ENCODE data around the gene HTR1D.

GRCh38 chr1:23249787-23250454 is 32.6 kb upstream of the HTR1D start:
- TF ChIP-seq, protein P1, sequence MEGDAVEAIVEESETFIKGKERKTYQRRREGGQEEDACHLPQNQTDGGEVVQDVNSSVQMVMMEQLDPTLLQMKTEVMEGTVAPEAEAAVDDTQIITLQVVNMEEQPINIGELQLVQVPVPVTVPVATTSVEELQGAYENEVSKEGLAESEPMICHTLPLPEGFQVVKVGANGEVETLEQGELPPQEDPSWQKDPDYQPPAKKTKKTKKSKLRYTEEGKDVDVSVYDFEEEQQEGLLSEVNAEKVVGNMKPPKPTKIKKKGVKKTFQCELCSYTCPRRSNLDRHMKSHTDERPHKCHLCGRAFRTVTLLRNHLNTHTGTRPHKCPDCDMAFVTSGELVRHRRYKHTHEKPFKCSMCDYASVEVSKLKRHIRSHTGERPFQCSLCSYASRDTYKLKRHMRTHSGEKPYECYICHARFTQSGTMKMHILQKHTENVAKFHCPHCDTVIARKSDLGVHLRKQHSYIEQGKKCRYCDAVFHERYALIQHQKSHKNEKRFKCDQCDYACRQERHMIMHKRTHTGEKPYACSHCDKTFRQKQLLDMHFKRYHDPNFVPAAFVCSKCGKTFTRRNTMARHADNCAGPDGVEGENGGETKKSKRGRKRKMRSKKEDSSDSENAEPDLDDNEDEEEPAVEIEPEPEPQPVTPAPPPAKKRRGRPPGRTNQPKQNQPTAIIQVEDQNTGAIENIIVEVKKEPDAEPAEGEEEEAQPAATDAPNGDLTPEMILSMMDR (IDR thresholded peaks at IDR 0.05): no peak
- TF ChIP-seq POLR2A (IDR thresholded peaks at IDR 0.05): no peak
